Esophagus squamous epithelium (tissue), 5 donors: ENCODE measurements around the gene PDP2. TPM values are rescaled to one million over a fixed set of nuclear protein-coding genes. Genes with fewer than 3 reads are reported as not detected.
"Not testable (repeated sequence)": the region's sequence is repeated elsewhere in the genome, so short reads cannot be mapped to it uniquely, and the experiment has no call there.

Experiments
- DNase-seq: peaks from one replicate; lab custom pipeline; 2025; lab: John Stamatoyannopoulos, UW
- H3K27ac ChIP-seq, 4 donors: fragments of 200-600 bp; sonication (generic); one replicate each; pipeline ENCODE4 v1.5.1; 2016 to 2019; ENCODE audit warnings: mild to moderate bottlenecking in 1 of 4
- H3K27me3 ChIP-seq, 4 donors: fragments of 200-600 bp; sonication (generic); 1 replicate in 3 of 4; 2 replicates in 1 of 4; pipeline versions ENCODE4 v1.5.1 to v1.6.0; 2017 to 2021; ENCODE audit warnings: antibody characterized with exemption in 1 of 4
- H3K36me3 ChIP-seq, 3 donors: fragments of 200-600 bp; sonication (generic); one replicate each; pipeline ENCODE4 v1.5.1; 2016 to 2019
- H3K4me1 ChIP-seq, 3 donors: fragments of 200-600 bp; sonication (generic); one replicate each; pipeline ENCODE4 v1.5.1; 2017 to 2019
- H3K4me3 ChIP-seq, 4 donors: fragments of 200-600 bp; sonication (generic); 1 replicate in 3 of 4; 2 replicates in 1 of 4; pipeline ENCODE4 v1.5.1; 2016 to 2019; ENCODE audit warnings: mild to moderate bottlenecking in 2 of 4, moderate library complexity in 1 of 4
- H3K9me3 ChIP-seq, 3 donors: fragments of 200-600 bp; sonication (generic); one replicate each; pipeline ENCODE4 v1.5.1; 2016 to 2019
- POLR2A ChIP-seq, 4 donors: fragments of 450-650 bp; IDR thresholded peaks; one replicate each; pipeline ENCODE4 v1.6.1; 2017; ENCODE audit warnings: antibody characterized with exemption in 4 of 4, mild to moderate bottlenecking in 4 of 4, moderate library complexity in 3 of 4
- WGBS, 2 donors: methylation state at CpG; one replicate each; pipeline ENCODE4 v1.1.5; 2018; 5-methylcytosine and 5-hydroxymethylcytosine counted together
- intact Hi-C: fragments of 100-400 bp; cut with DNase I; formaldehyde crosslinking; loops from one replicate; pipeline ENCODE4 v1.15.0; 2022
- total RNA-seq, 4 donors: library from RNA; depleted of rRNA; stranded (reverse); fragments of >200 nt; gene quantifications; one replicate each; pipeline ENCODE4 v1.1.0, GENCODE V29; 2016
- TF ChIP-seq, protein P1 (sequence below), 6 experiments: fragments of 450-650 bp in 4 of 6; fragments of 200-600 bp in 2 of 6; sonication (generic) in 2 of 6; IDR thresholded peaks; one replicate each; pipeline ENCODE4 v1.5.1; 2016 to 2019; ENCODE audit warnings: antibody characterized with exemption in 6 of 6, mild to moderate bottlenecking in 4 of 6, moderate library complexity in 4 of 6
- donor health status: DM: yes; HTN: yes; CAD: no.

The PDP2 gene
- total RNA-seq, 4 donors from 2014 or later = 4.1 to 12.9 (median 9.4) TPM

GRCh38 chr16:66859397-66860068 is 20.8 kb upstream of the PDP2 start:
- Histone ChIP-seq H3K36me3 (no peaks in the 10 kb centered on the region), H3K9me3 (no peaks in the 10 kb centered on the region), H3K4me1 (peaks cover 0 to 6% (median 4%) of the 10 kb centered on the region in 3 donors), H3K27me3 (no peaks in the 10 kb centered on the region), H3K27ac (no peak overlapping the region), H3K4me3 (no peak overlapping the region)
- DNase-seq = no peak
- intact Hi-C loops = loop anchor here (10.0 kb wide), 2 partner anchors 125 to 255 kb away; partner anchors contain the start of gene CMTM3
- TF ChIP-seq POLR2A (IDR thresholded peaks at IDR 0.05) = no peak
- TF ChIP-seq, protein P1, sequence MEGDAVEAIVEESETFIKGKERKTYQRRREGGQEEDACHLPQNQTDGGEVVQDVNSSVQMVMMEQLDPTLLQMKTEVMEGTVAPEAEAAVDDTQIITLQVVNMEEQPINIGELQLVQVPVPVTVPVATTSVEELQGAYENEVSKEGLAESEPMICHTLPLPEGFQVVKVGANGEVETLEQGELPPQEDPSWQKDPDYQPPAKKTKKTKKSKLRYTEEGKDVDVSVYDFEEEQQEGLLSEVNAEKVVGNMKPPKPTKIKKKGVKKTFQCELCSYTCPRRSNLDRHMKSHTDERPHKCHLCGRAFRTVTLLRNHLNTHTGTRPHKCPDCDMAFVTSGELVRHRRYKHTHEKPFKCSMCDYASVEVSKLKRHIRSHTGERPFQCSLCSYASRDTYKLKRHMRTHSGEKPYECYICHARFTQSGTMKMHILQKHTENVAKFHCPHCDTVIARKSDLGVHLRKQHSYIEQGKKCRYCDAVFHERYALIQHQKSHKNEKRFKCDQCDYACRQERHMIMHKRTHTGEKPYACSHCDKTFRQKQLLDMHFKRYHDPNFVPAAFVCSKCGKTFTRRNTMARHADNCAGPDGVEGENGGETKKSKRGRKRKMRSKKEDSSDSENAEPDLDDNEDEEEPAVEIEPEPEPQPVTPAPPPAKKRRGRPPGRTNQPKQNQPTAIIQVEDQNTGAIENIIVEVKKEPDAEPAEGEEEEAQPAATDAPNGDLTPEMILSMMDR (IDR thresholded peaks at IDR 0.05) = no peak
- 80 to 85% methylated on average over 1 to 3 of the region's 3 CpGs for WGBS, 2 donors

DNA sequence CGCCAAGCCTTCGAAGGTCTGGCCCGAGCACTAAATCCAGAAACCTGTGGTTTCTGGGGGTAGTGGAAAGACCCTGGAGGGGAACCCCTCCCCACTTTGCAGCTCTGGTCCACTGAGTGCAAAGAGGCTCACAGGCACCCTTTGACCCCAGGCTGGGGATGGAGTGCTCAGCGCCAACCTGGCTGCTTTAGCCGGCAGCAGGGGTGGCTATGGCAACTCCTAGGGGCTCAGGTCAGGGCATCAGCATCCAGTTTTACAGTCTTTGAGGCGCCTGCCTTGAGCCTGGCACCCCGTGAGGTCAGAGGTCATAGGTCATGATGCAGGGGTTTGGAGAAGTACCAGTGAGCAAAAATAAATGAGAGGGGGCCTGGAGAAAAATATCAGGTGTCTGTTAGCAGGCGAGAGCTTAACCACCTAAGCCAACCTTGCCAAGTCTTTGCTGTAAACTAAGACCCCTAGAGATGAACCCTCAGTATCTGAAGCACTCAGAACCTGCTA is 18.2 kb upstream of the PDP2 start:
- intact Hi-C loops = loop anchor here (10.0 kb wide), 2 partner anchors 127 to 257 kb away; partner anchors contain the start of gene CMTM3

GRCh38 chr16:66863707-66864106 is 16.6 kb upstream of the PDP2 start:
- Histone ChIP-seq H3K27ac (no peak overlapping the region), H3K36me3 (no peaks in the 10 kb centered on the region), H3K27me3 (no peaks in the 10 kb centered on the region), H3K9me3 (no peaks in the 10 kb centered on the region), H3K4me1 (peaks cover 0 to 14% (median 4%) of the 10 kb centered on the region in 3 donors), H3K4me3 (no peak overlapping the region)
- intact Hi-C loops = loop anchor here (10.0 kb wide), 2 partner anchors 129 to 259 kb away; partner anchors contain the start of gene CMTM3
- TF ChIP-seq POLR2A (IDR thresholded peaks at IDR 0.05) = no peak
- TF ChIP-seq, protein P1 (IDR thresholded peaks at IDR 0.05) = no peak
- DNase-seq = no peak

More for the DNA sequence above, 18.2 kb upstream of the PDP2 start:
- no peaks in the 10 kb centered on the region for H3K9me3 ChIP-seq
- 83 to 96% methylated on average over 6 to 7 of the region's 8 CpGs for WGBS, 2 donors
- no peaks in the 10 kb centered on the region for H3K27me3 ChIP-seq
- no peak overlapping the region for H3K4me3 ChIP-seq
- H3K27ac ChIP-seq = no peak overlapping the region
- DNase-seq = no peak
- peaks cover 0 to 6% (median 4%) of the 10 kb centered on the region in 3 donors for H3K4me1 ChIP-seq
- TF ChIP-seq, protein P1 (IDR thresholded peaks at IDR 0.05) = no peak
- TF ChIP-seq POLR2A (IDR thresholded peaks at IDR 0.05) = no peak
- H3K36me3 ChIP-seq = no peaks in the 10 kb centered on the region

DNA sequence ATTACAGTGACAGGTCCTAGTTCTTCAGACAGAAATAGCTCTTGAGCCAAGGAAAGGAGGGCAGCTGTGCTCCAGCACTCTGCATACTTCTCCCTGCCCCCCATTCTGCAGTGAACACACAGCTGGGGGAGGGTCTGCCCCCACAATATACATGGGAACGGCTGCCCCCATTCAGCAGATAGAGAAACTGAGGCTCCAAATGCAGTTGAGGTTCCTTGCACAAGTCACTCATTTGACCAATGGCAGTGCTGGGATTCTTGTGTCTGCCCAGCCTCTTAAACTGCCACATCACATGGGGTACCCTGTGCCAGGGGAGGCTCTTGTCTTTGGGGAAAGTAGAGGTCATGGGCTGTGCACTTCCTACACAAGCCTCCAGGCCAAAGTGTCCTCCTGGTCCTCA is 10.9 kb upstream of the PDP2 start:
- no peak for DNase-seq
- no peaks in the 10 kb centered on the region for H3K27me3 ChIP-seq
- no peak overlapping the region for H3K27ac ChIP-seq
- no peaks in the 10 kb centered on the region for H3K9me3 ChIP-seq
- WGBS, 2 donors = 86 to 100% methylated on average over 1 of the region's 1 CpG
- TF ChIP-seq POLR2A (IDR thresholded peaks at IDR 0.05) = no peak
- TF ChIP-seq, protein P1 (IDR thresholded peaks at IDR 0.05) = no peak
- peaks cover 9 to 25% (median 14%) of the 10 kb centered on the region in 3 donors for H3K4me1 ChIP-seq
- intact Hi-C loops = loop anchor here (5.0 to 10.0 kb wide), 3 partner anchors 37 to 265 kb away; partner anchors contain the start of genes CMTM3 and NAE1
- H3K4me3 ChIP-seq = no peak overlapping the region
- H3K36me3 ChIP-seq = no peaks in the 10 kb centered on the region

DNA sequence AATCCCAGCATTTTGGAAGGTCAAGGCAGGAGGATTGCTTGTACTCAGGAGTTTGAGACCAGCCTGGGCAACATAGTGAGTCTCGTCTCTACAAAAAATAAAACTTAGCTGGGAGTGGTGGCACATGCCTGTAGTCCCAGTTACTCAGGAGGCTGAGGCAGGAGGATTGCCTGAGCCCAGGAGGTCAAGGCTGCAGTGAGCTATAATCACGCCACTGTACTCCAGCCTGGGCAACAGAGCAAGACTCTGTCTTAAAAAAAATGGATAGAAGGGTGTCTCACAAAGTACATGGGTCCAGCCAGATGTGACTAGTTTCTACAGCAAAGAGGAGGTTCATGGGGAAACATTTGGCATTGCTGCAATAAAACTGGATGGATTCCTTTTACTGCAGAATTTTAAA is 9.0 kb upstream of the PDP2 start:
- H3K4me3 ChIP-seq, H3K9me3 ChIP-seq, DNase-seq, H3K27me3 ChIP-seq, H3K27ac ChIP-seq, intact Hi-C loops, H3K36me3 ChIP-seq: not testable (repeated sequence)
- 94% methylated on average over 2 of the region's 2 CpGs; no CpG with 5 or more reads in 1 of the 2 donors for WGBS, 2 donors
- peaks cover 9 to 25% (median 14%) of the 10 kb centered on the region in 3 donors for H3K4me1 ChIP-seq
